ENCODE measurements around the gene MGAT4A.

MGAT4A gene

DNA sequence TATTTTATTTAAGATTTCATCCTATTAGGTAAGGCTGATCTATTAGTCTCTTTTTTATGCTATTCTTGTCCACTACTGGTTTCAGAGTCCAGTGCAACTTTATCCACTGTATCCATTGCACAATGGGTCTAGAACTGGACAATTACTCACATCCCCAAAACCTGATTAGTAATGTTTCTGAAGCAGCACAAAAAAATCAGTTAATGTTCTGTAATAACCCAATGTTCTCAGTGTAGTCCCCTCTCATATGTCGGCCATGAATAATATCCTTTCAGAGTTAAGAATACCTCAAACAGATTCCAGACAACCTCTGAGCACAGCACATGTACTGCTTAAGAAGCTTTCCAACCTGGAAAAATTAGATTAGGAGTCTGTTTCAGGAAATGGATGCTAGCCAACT lies 29.7 kb downstream of the MGAT4A start:
- DNase-seq (ENCODE audit: low read depth) = no peak
- TF ChIP-seq, protein P1, sequence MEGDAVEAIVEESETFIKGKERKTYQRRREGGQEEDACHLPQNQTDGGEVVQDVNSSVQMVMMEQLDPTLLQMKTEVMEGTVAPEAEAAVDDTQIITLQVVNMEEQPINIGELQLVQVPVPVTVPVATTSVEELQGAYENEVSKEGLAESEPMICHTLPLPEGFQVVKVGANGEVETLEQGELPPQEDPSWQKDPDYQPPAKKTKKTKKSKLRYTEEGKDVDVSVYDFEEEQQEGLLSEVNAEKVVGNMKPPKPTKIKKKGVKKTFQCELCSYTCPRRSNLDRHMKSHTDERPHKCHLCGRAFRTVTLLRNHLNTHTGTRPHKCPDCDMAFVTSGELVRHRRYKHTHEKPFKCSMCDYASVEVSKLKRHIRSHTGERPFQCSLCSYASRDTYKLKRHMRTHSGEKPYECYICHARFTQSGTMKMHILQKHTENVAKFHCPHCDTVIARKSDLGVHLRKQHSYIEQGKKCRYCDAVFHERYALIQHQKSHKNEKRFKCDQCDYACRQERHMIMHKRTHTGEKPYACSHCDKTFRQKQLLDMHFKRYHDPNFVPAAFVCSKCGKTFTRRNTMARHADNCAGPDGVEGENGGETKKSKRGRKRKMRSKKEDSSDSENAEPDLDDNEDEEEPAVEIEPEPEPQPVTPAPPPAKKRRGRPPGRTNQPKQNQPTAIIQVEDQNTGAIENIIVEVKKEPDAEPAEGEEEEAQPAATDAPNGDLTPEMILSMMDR (IDR thresholded peaks at IDR 0.05; ENCODE audit: control insufficient read depth, extremely low read depth, insufficient read depth) = no peak

DNA sequence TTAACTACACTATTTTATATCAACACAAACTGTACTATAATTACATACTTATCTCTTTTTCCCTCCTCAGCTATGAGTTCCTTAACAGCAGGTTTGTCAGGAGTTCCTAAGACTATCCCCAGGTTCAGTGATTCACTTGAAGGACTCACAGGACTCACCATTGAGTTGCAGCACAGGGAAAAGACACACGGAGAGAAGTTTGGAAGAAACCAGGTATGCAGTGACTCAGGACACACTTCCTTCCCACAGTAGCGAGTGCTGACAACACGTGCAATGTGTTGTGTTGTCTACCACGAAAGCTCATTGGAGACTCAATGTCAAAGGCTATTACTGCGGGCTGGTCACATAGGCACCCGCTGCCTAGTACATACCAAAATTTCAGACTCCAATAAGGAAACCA lies 32.0 kb downstream of the MGAT4A start:
- TF ChIP-seq, protein P1 (IDR thresholded peaks at IDR 0.05; ENCODE audit: control insufficient read depth, extremely low read depth, insufficient read depth) = no peak
- no peak for DNase-seq (ENCODE audit: low read depth)
- H3K4me3 ChIP-seq (ENCODE audit: low read depth, low read length) = no peak overlapping the region

More for the DNA sequence above, 29.7 kb downstream of the MGAT4A start:
- H3K4me3 ChIP-seq (ENCODE audit: low read depth, low read length) = no peak overlapping the region

DNA sequence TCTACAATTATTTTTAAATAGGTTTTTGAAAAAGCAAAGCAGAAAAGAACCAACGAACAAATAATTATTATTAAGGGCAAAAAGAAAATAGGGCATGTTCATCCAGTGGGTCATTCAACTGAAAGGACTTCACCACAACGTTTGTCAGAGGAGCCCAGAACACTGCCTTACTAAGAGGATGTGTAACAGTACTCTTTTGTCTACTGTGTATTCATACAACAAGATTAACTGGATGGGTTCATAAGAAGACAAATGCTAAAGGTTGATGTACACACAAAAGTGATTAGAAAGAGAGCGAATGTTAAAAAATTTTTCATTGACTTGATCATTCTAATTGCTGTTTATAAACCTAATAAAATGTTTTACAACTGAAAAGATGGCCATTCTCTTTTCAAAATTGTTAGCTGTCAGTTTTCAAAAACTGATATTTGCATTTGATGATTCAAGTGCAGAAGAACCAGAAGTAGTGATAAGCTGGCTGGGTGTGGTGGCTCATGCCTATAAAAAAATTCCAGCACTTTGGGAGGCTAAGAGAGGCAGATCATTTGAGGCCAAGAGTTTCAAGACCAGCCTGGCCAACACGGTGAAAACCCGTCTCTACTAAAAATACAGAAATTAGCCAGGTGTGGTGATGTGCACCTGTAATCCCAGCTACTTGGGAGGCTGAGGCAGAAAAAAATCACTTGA lies 33.1 kb downstream of the MGAT4A start:
- no peak for DNase-seq (ENCODE audit: low read depth)
- H3K4me3 ChIP-seq (ENCODE audit: low read depth, low read length) = no peak overlapping the region
- TF ChIP-seq, protein P1 (IDR thresholded peaks at IDR 0.05; ENCODE audit: control insufficient read depth, extremely low read depth, insufficient read depth) = no peak

DNA sequence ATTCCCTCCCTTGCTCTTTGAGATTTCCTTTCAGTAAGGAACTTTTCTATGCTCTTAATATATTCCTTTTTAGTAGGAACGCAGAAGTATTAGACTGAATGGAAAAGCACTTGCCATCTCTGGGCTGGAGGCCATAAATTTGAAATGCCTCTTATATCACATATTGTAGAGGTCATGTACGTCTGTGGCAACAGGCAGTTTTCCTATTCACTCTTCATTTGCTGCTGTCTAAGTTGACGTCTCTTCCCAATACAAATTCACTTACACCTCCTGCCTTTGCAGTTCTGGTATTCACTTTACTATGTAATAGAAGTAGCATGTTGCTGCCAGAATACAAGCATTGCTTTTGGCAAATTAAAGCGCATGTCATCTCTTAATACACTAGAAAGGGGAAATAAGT lies 34.7 kb downstream of the MGAT4A start:
- H3K4me3 ChIP-seq (ENCODE audit: low read depth, low read length) = no peak overlapping the region
- no peak for DNase-seq (ENCODE audit: low read depth)
- TF ChIP-seq, protein P1 (IDR thresholded peaks at IDR 0.05; ENCODE audit: control insufficient read depth, extremely low read depth, insufficient read depth) = no peak

DNA sequence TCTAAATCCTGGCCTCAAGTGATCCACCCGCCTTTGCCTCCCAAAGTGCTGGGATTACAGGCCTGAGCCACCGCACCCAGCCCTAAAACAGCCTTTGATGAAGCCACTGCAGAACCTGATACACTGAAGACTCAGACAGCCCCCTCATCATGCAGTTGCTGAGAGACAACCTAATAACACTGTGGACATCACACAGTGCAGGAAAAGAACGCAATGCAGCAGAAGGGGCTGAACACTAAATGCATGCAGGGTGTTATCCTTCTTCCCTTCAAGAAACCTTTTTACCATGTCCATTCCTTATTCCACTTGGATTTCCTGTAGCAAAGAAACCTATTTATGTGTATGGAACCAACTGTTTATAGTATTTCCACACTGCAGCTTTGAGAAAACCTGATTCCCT lies 35.7 kb downstream of the MGAT4A start:
- H3K4me3 ChIP-seq (ENCODE audit: low read depth, low read length) = no peak overlapping the region
- TF ChIP-seq, protein P1 (IDR thresholded peaks at IDR 0.05; ENCODE audit: control insufficient read depth, extremely low read depth, insufficient read depth) = no peak
- no peak for DNase-seq (ENCODE audit: low read depth)

DNA sequence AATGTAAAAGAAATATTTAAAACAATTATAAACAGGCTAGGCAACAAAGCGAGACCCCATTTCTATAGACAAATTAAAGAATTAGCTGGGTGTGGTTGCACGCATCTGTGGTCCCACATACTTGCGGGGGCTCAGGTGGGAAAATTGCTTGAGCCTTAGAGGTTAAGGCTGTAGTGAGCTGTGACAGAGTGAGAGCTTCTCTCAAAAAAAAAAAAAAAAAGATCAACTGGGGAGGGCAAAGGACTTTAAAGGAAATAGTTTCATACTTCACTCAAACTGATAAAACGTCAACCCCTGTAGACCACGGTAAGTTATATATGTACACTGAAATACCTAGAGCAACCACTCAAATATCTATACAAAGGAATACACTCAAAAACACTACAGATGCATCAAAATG lies 37.5 kb downstream of the MGAT4A start:
- TF ChIP-seq, protein P1 (IDR thresholded peaks at IDR 0.05; ENCODE audit: control insufficient read depth, extremely low read depth, insufficient read depth) = no peak
- no peak overlapping the region for H3K4me3 ChIP-seq (ENCODE audit: low read depth, low read length)
- no peak for DNase-seq (ENCODE audit: low read depth)

All from LNCaP clone FGC (cell line).